Measurements from ENCODE around the gene ATP1B1. TPM values are rescaled to one million over a fixed set of nuclear protein-coding genes. Genes with fewer than 3 reads are reported as not detected.

ATP1B1 gene
- total RNA-seq, 1 experiment from 2014 or later = 626 TPM

- Mint-ChIP-seq H3K4me1 (ENCODE audit: low read depth, unreplicated experiment) (no peaks in the 10 kb centered on the region), H3K27ac (ENCODE audit: unreplicated experiment) (no peak overlapping the region), H3K9me3 (ENCODE audit: low read depth, unreplicated experiment) (no peaks in the 10 kb centered on the region), H3K4me3 (ENCODE audit: low read depth, unreplicated experiment) (no peak overlapping the region), H3K27me3 (ENCODE audit: unreplicated experiment) (no peaks in the 10 kb centered on the region), H3K36me3 (ENCODE audit: insufficient read depth, unreplicated experiment) (no peaks in the 10 kb centered on the region)
- TF ChIP-seq, protein P1, sequence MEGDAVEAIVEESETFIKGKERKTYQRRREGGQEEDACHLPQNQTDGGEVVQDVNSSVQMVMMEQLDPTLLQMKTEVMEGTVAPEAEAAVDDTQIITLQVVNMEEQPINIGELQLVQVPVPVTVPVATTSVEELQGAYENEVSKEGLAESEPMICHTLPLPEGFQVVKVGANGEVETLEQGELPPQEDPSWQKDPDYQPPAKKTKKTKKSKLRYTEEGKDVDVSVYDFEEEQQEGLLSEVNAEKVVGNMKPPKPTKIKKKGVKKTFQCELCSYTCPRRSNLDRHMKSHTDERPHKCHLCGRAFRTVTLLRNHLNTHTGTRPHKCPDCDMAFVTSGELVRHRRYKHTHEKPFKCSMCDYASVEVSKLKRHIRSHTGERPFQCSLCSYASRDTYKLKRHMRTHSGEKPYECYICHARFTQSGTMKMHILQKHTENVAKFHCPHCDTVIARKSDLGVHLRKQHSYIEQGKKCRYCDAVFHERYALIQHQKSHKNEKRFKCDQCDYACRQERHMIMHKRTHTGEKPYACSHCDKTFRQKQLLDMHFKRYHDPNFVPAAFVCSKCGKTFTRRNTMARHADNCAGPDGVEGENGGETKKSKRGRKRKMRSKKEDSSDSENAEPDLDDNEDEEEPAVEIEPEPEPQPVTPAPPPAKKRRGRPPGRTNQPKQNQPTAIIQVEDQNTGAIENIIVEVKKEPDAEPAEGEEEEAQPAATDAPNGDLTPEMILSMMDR (IDR thresholded peaks at IDR 0.05; ENCODE audit: unreplicated experiment) = no peak
- intact Hi-C loops (cut with micrococcal nuclease; ENCODE audit: unreplicated experiment) = no loop called here
- no peak for DNase-seq
- no TSS peak for BruUV-seq (replicated peaks)
- CTCF ChIA-PET = no interaction called here
These were observed 73.7 kb downstream of the ATP1B1 start for GRCh38 chr1:169180174-169180573.

Measured in Calu3 (cell line).